ENCODE data around the gene MSANTD2. TPM values are rescaled to one million over a fixed set of nuclear protein-coding genes. Genes with fewer than 3 reads are reported as not detected.
A peak's percentile ranks its signal among the peaks of the same experiment; 100 is the strongest.

MSANTD2 gene
- total RNA-seq, 3 donors from 2014 or later = 10.9 to 34.2 (median 27.2) TPM

DNA sequence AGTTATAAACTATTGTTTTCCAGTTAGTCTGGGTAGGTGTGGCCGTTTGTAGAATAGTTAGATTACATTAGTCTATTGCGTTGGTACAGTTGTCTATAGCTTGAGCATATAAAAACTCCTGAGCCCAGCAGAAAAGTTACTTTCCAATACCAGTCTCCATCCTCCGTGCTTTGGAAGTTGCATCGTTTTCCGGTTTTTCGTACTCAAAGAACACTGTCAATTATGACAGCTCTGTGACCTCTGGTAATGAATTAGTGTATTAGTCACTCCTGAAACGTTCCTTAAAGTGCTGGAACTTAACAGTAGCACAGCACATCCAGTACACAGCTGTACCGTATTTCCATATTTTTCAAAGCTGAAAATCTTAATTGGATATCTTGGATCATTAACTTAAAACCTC is 808 bp upstream of the MSANTD2 start:
- intact Hi-C loops (cut with DNase I; ENCODE audit: low total_unique reads) = no loop called here

DNA sequence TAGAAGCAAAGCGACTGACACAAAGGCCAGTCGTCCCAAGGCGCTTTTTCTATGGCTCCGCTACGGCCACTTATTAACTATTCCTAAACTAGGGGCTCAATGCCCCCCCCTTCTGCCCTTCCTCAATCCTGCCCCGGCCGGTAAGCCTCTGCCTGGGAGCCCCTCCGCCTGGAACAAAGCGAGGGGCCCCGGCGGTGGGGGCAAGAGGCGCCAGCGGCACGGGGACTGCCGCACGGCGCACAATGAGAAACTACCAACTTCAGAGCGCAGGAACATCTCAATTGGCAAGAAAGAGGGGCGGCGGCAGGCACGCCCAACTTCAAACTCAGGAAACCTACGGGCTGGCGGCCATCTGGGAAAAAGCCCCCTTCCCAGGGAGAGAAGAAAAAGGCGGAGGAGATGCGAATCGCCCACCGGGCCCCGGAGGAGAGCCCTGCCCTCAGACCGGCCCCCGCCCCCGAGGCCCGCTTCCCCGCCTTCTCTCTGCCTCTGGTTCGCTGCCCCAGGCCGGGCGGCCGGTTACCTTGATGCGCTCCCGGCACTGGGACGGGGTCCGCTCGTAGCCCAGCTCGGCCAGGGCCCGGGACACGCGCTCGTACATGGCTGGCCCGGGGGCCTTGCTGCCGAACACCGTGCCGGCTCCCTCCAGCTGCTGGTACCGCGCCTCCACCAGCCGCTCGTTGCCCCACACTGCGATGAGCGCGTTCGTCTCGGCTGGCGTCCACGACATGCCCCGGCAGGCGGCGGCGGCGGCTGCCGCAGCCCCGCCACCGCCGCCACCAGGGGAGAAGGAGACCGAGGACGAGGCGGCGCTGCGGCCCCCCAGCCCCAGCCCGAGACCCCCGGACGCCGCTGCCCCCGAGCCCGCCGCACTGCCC is 619 bp downstream of the MSANTD2 start:
- H3K36me3 ChIP-seq = no peaks in the 10 kb centered on the region
- peak overlapping the region; percentile 88 to 95 (median 94) for H3K4me3 ChIP-seq
- no peak for DNase-seq (ENCODE audit: low spot score in 2 of 2)
- TF ChIP-seq, protein P1, sequence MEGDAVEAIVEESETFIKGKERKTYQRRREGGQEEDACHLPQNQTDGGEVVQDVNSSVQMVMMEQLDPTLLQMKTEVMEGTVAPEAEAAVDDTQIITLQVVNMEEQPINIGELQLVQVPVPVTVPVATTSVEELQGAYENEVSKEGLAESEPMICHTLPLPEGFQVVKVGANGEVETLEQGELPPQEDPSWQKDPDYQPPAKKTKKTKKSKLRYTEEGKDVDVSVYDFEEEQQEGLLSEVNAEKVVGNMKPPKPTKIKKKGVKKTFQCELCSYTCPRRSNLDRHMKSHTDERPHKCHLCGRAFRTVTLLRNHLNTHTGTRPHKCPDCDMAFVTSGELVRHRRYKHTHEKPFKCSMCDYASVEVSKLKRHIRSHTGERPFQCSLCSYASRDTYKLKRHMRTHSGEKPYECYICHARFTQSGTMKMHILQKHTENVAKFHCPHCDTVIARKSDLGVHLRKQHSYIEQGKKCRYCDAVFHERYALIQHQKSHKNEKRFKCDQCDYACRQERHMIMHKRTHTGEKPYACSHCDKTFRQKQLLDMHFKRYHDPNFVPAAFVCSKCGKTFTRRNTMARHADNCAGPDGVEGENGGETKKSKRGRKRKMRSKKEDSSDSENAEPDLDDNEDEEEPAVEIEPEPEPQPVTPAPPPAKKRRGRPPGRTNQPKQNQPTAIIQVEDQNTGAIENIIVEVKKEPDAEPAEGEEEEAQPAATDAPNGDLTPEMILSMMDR (IDR thresholded peaks at IDR 0.05) = no peak
- no peak for TF ChIP-seq POLR2A (IDR thresholded peaks at IDR 0.05)
- no peak for TF ChIP-seq POLR2AphosphoS5 (IDR thresholded peaks at IDR 0.05)
- peaks cover 0 to 9% of the 10 kb centered on the region in 2 donors for H3K4me1 ChIP-seq
- H3K9me3 ChIP-seq = no peaks in the 10 kb centered on the region
- intact Hi-C loops (cut with DNase I; ENCODE audit: low total_unique reads) = loop anchor here (5.0 kb wide), 1 partner anchor 1092 kb away; no protein-coding TSS in a partner anchor
- H3K27me3 ChIP-seq = no peaks in the 10 kb centered on the region
- peak overlapping the region; percentile 98 to 99 for H3K27ac ChIP-seq

More for the DNA sequence above, 808 bp upstream of the MSANTD2 start:
- TF ChIP-seq POLR2AphosphoS5 (IDR thresholded peaks at IDR 0.05) (no peak), POLR2A (IDR thresholded peaks at IDR 0.05) (no peak)
- TF ChIP-seq, protein P1 (IDR thresholded peaks at IDR 0.05) = no peak
- no peak for DNase-seq (ENCODE audit: low spot score in 2 of 2)
- Histone ChIP-seq H3K27me3 (no peaks in the 10 kb centered on the region), H3K4me1 (peaks cover 0 to 9% of the 10 kb centered on the region in 2 donors), H3K4me3 (peak overlapping the region; percentile 88 to 95 (median 94)), H3K27ac (peak overlapping the region; percentile 98 to 99), H3K36me3 (no peaks in the 10 kb centered on the region), H3K9me3 (no peaks in the 10 kb centered on the region)

DNA sequence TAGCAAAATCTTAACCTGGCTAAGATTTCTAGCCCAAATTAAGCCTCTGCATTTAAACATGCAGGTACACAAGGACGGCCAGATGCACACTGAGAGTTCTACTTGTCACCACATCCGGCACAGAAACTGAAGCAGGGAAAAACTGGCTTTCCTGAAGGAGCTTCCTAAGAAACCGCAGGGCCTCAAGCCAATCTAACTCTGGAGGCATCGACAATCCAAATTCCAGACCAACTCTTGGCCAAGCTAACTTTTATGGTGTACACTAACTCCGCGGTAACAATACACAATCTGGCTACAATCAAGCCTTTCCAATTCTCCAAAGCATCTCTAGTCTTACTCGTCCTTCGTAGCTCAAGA is 1.2 kb downstream of the MSANTD2 start:
- H3K27ac ChIP-seq = peak overlapping the region; percentile 98 to 99
- TF ChIP-seq POLR2AphosphoS5 (IDR thresholded peaks at IDR 0.05) = no peak
- TF ChIP-seq POLR2A (IDR thresholded peaks at IDR 0.05) = no peak
- TF ChIP-seq, protein P1 (IDR thresholded peaks at IDR 0.05) = no peak
- no peaks in the 10 kb centered on the region for H3K9me3 ChIP-seq
- peaks cover 0 to 9% of the 10 kb centered on the region in 2 donors for H3K4me1 ChIP-seq
- intact Hi-C loops (cut with DNase I; ENCODE audit: low total_unique reads) = loop anchor here (5.0 kb wide), 1 partner anchor 1092 kb away; no protein-coding TSS in a partner anchor
- H3K4me3 ChIP-seq = peak overlapping the region; percentile 88 to 95 (median 94)
- no peaks in the 10 kb centered on the region for H3K27me3 ChIP-seq
- no peaks in the 10 kb centered on the region for H3K36me3 ChIP-seq
- no peak for DNase-seq (ENCODE audit: low spot score in 2 of 2)

- Histone ChIP-seq H3K4me3 (no peak overlapping the region), H3K27me3 (no peaks in the 10 kb centered on the region), H3K4me1 (peaks cover 0 to 9% of the 10 kb centered on the region in 2 donors), H3K36me3 (no peaks in the 10 kb centered on the region), H3K9me3 (no peaks in the 10 kb centered on the region), H3K27ac (no peak overlapping the region)
- no peak for TF ChIP-seq POLR2AphosphoS5 (IDR thresholded peaks at IDR 0.05)
- no peak for TF ChIP-seq POLR2A (IDR thresholded peaks at IDR 0.05)
- TF ChIP-seq, protein P1 (IDR thresholded peaks at IDR 0.05) = no peak
- DNase-seq (ENCODE audit: low spot score in 2 of 2) = no peak
- intact Hi-C loops (cut with DNase I; ENCODE audit: low total_unique reads) = loop anchor here (5.0 kb wide), 1 partner anchor 1089 kb away; no protein-coding TSS in a partner anchor
These were observed 3.9 kb downstream of the MSANTD2 start for GRCh38 chr11:124796312-124796711.

Data from breast epithelium (tissue), 4 donors.